Common myeloid progenitor, CD34-positive (primary cell): ENCODE measurements around the gene TMEM178A.

ENCODE experiments used
- CTCF ChIA-PET: fragments of 350-600 bp; sonication (Branson Sonifier 250); formaldehyde crosslinking; loops from one replicate; lab custom pipeline; 2021; ENCODE audit warnings: antibody characterized with exemption; lab: Charles Lee
- POLR2A ChIA-PET: fragments of 350-600 bp; sonication (Branson Sonifier 250); formaldehyde crosslinking; loops from one replicate; lab custom pipeline; 2021; ENCODE audit warnings: antibody characterized with exemption; lab: Charles Lee
- DNase-seq, 3 donors: peaks; one replicate each; pipeline versions ENCODE4 v3.0.0 to v3.0.0-alpha.2; 2013
- H3K27ac ChIP-seq, 2 experiments: 1 replicate in 1 of 2; 2 replicates in 1 of 2; pipeline ENCODE4 v1.7.0; 2013; ENCODE audit warnings: inconsistent platforms in 2 of 2, low read length in 2 of 2, mild to moderate bottlenecking in 2 of 2, low read depth in 1 of 2, moderate library complexity in 1 of 2; ENCODE audit not compliant: severe bottlenecking in 2 of 2, insufficient read depth in 1 of 2, poor library complexity in 1 of 2
- H3K27me3 ChIP-seq, 5 experiments: replicated peaks in 2 of 5; 1 replicate in 3 of 5; 2 replicates in 2 of 5; pipeline versions ENCODE4 v1.6.1 to v1.7.0; 2013; ENCODE audit warnings: low read length in 4 of 5, mild to moderate bottlenecking in 2 of 5, moderate library complexity in 2 of 5, inconsistent platforms in 1 of 5; ENCODE audit not compliant: insufficient read depth in 5 of 5, control insufficient read depth in 4 of 5
- H3K36me3 ChIP-seq, 4 experiments: 1 replicate in 2 of 4; 2 replicates in 2 of 4; pipeline versions ENCODE4 v1.6.1 to v1.7.0; 2013; ENCODE audit warnings: low read length in 3 of 4, control low read depth in 1 of 4, mild to moderate bottlenecking in 1 of 4; ENCODE audit not compliant: control insufficient read depth in 4 of 4, insufficient read depth in 4 of 4
- H3K4me1 ChIP-seq, 4 experiments: 1 replicate in 3 of 4; 2 replicates in 1 of 4; pipeline versions ENCODE4 v1.6.1 to v1.7.1; 2013; ENCODE audit warnings: low read length in 3 of 4, mild to moderate bottlenecking in 3 of 4, control low read depth in 1 of 4, inconsistent platforms in 1 of 4, moderate library complexity in 1 of 4; ENCODE audit not compliant: control insufficient read depth in 4 of 4, insufficient read depth in 4 of 4; ENCODE audit errors: control extremely low read depth in 1 of 4
- H3K4me3 ChIP-seq, 7 experiments: 1 replicate in 4 of 7; 2 replicates in 3 of 7; pipeline versions ENCODE4 v1.5.1 to v1.7.0; 2013; ENCODE audit warnings: mild to moderate bottlenecking in 7 of 7, low read length in 6 of 7, moderate library complexity in 6 of 7, inconsistent platforms in 2 of 7, low read depth in 2 of 7, control low read depth in 1 of 7; ENCODE audit not compliant: insufficient read depth in 4 of 7, control insufficient read depth in 1 of 7; ENCODE audit errors: extremely low read depth in 1 of 7
- H3K9me3 ChIP-seq, 5 experiments: 1 replicate in 4 of 5; 2 replicates in 1 of 5; pipeline versions ENCODE4 v1.6.1 to v1.7.1; 2013; ENCODE audit warnings: low read length in 4 of 5, mild to moderate bottlenecking in 2 of 5, inconsistent platforms in 1 of 5, low read depth in 1 of 5, moderate library complexity in 1 of 5; ENCODE audit not compliant: control insufficient read depth in 4 of 5, insufficient read depth in 2 of 5; ENCODE audit errors: control extremely low read depth in 1 of 5
- WGBS: methylation state at CpG from one replicate; pipeline ENCODE4 v1.1.5; 2013; ENCODE audit not compliant: insufficient coverage; 5-methylcytosine and 5-hydroxymethylcytosine counted together

TMEM178A gene

GRCh38 chr2:39685126-39685525 lies 19.4 kb downstream of the TMEM178A start:
- Histone ChIP-seq H3K9me3 (peaks cover 0 to 2% (median 0%) of the 10 kb centered on the region in 5 experiments), H3K27me3 (no peaks in the 10 kb centered on the region), H3K36me3 (no peaks in the 10 kb centered on the region), H3K4me3 (no peak overlapping the region), H3K4me1 (peaks cover 0 to 9% (median 6%) of the 10 kb centered on the region in 4 experiments), H3K27ac (no peak overlapping the region)
- 100% methylated on average over 1 of the region's 1 CpG for WGBS
- POLR2A ChIA-PET, result no interaction called here
- CTCF ChIA-PET, result interaction anchor here (0.6 to 2.5 kb wide), 3 partner anchors 12 to 33 kb away, joined by 3 to 10 read pairs (median 3); no protein-coding TSS in a partner anchor
- DNase-seq, result peak in 2 of 3 donors; percentile 44 to 46

GRCh38 chr2:39686456-39686855 lies 20.7 kb downstream of the TMEM178A start:
- no peak for DNase-seq
- no peak overlapping the region for H3K27ac ChIP-seq
- POLR2A ChIA-PET, result no interaction called here
- H3K36me3 ChIP-seq, result no peaks in the 10 kb centered on the region
- 100% methylated on average over 4 of the region's 6 CpGs for WGBS
- peaks cover 0 to 6% (median 0%) of the 10 kb centered on the region in 5 experiments for H3K9me3 ChIP-seq
- H3K4me3 ChIP-seq, result no peak overlapping the region
- H3K27me3 ChIP-seq, result no peaks in the 10 kb centered on the region
- peaks cover 0 to 9% (median 6%) of the 10 kb centered on the region in 4 experiments for H3K4me1 ChIP-seq
- CTCF ChIA-PET, result interaction anchor here (0.7 to 2.5 kb wide), 2 partner anchors 11 to 1310 kb away, joined by 4 to 10 read pairs; no protein-coding TSS in a partner anchor

GRCh38 chr2:39688181-39688580 lies 22.5 kb downstream of the TMEM178A start:
- no peaks in the 10 kb centered on the region for H3K27me3 ChIP-seq
- WGBS, result no CpG with 5 or more reads among the region's 2 CpGs
- H3K9me3 ChIP-seq, result peaks cover 0 to 6% (median 0%) of the 10 kb centered on the region in 5 experiments
- CTCF ChIA-PET, result interaction anchor here (1.3 kb wide), 1 partner anchor 9 kb away, joined by 3 read pairs; no protein-coding TSS in a partner anchor
- H3K36me3 ChIP-seq, result no peaks in the 10 kb centered on the region
- POLR2A ChIA-PET, result no interaction called here
- H3K27ac ChIP-seq, result no peak overlapping the region
- no peak overlapping the region for H3K4me3 ChIP-seq
- peaks cover 0 to 9% (median 6%) of the 10 kb centered on the region in 4 experiments for H3K4me1 ChIP-seq
- DNase-seq, result peak in 1 of 3 donors; percentile 26

GRCh38 chr2:39689272-39689841 lies 23.6 kb downstream of the TMEM178A start:
- Histone ChIP-seq H3K9me3 (peaks cover 0 to 6% (median 0%) of the 10 kb centered on the region in 5 experiments), H3K36me3 (no peaks in the 10 kb centered on the region), H3K4me1 (peaks cover 0 to 9% (median 6%) of the 10 kb centered on the region in 4 experiments), H3K27ac (no peak overlapping the region), H3K4me3 (no peak overlapping the region), H3K27me3 (no peaks in the 10 kb centered on the region)
- no CpG with 5 or more reads among the region's 1 CpG for WGBS
- ChIA-PET CTCF (interaction anchor here (1.7 kb wide), 1 partner anchor 96 kb away, joined by 7 read pairs; no protein-coding TSS in a partner anchor), POLR2A (interaction anchor here (0.6 kb wide), 1 partner anchor 215 kb away, joined by 3 read pairs; no protein-coding TSS in a partner anchor)
- DNase-seq, result no peak

- peaks cover 0 to 6% (median 0%) of the 10 kb centered on the region in 5 experiments for H3K9me3 ChIP-seq
- peaks cover 0 to 7% (median 5%) of the 10 kb centered on the region in 4 experiments for H3K4me1 ChIP-seq
- no peak overlapping the region for H3K27ac ChIP-seq
- CTCF ChIA-PET, result interaction anchor here (1.7 kb wide), 1 partner anchor 96 kb away, joined by 7 read pairs; no protein-coding TSS in a partner anchor
- no peak for DNase-seq
- POLR2A ChIA-PET, result no interaction called here
- 96% methylated on average over 6 of the region's 6 CpGs for WGBS
- no peaks in the 10 kb centered on the region for H3K36me3 ChIP-seq
- no peaks in the 10 kb centered on the region for H3K27me3 ChIP-seq
- no peak overlapping the region for H3K4me3 ChIP-seq
Measured at GRCh38 chr2:39689876-39690275, 24.2 kb downstream of the TMEM178A start.

- Histone ChIP-seq H3K9me3 (peaks cover 0 to 6% (median 0%) of the 10 kb centered on the region in 5 experiments), H3K36me3 (no peaks in the 10 kb centered on the region), H3K27me3 (peaks cover 0 to 2% (median 0%) of the 10 kb centered on the region in 5 experiments), H3K4me1 (no peaks in the 10 kb centered on the region), H3K27ac (no peak overlapping the region), H3K4me3 (no peak overlapping the region)
- no CpG with 5 or more reads among the region's 1 CpG for WGBS
- no peak for DNase-seq
- ChIA-PET CTCF (no interaction called here), POLR2A (no interaction called here)
Measured at GRCh38 chr2:39693245-39693644, 27.5 kb downstream of the TMEM178A start.

- WGBS, result 100% methylated on average over 2 of the region's 4 CpGs
- CTCF ChIA-PET, result interaction anchor here (0.8 to 5.9 kb wide), 20 partner anchors 10 to 322 kb away, joined by 3 to 115 read pairs (median 4); no protein-coding TSS in a partner anchor
- Histone ChIP-seq H3K36me3 (no peaks in the 10 kb centered on the region), H3K27ac (no peak overlapping the region), H3K4me3 (no peak overlapping the region), H3K27me3 (peaks cover 0 to 2% (median 0%) of the 10 kb centered on the region in 5 experiments), H3K9me3 (peaks cover 0 to 12% (median under 1%) of the 10 kb centered on the region in 5 experiments), H3K4me1 (no peaks in the 10 kb centered on the region)
- no peak for DNase-seq
- POLR2A ChIA-PET, result no interaction called here
Measured at GRCh38 chr2:39696101-39696553, 30.4 kb downstream of the TMEM178A start.
